Skin of body (tissue), 3 donors: ENCODE data around the gene KCNJ13. TPM values are rescaled to one million over a fixed set of nuclear protein-coding genes. Genes with fewer than 3 reads are reported as not detected.
A peak's percentile ranks its signal among the peaks of the same experiment; 100 is the strongest.
"Not testable (repeated sequence)": the region's sequence is repeated elsewhere in the genome, so short reads cannot be mapped to it uniquely, and the experiment has no call there.

ENCODE experiments used
- DNase-seq: peaks from one replicate; lab custom pipeline; 2025; lab: John Stamatoyannopoulos, UW
- small RNA-seq: library from RNA; depleted of rRNA; stranded (forward); fragments of <200 nt; gene quantifications from one replicate; pipeline ENCODE3, GENCODE V24; 2014; ENCODE audit warnings: low replicate concordance
- total RNA-seq: library from RNA; depleted of rRNA; stranded (reverse); fragments of >200 nt; gene quantifications from one replicate; pipeline ENCODE4 v1.2.3, GENCODE V29; 2014

Gene KCNJ13
- total RNA-seq, 1 donor from 2014 or later: 0.79 TPM

DNA sequence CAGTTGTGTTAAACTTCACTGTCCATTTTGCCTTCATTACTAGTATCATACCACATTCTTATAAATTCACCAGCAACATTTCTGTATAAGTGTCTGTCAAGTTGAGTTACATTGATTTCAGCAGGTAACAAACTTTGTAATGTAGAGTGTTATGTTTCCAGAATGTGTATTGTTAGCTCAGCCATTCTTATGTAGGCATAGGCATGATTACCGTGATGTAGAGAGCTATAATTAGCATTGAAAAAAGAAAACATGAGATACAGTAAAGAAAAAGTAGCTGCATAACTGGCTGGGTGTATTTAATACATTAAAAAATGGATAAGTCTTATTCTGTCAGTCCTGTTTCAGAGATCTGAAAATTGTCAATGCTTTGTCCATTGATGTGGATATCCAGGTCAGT lies 8.5 kb downstream of the KCNJ13 start:
- no peak for DNase-seq

- no peak for DNase-seq
Observed at GRCh38 chr2:232761301-232761907, 15.0 kb downstream of the KCNJ13 start.

- DNase-seq: no peak
Observed at GRCh38 chr2:232757905-232758304, 18.5 kb downstream of the KCNJ13 start.

DNA sequence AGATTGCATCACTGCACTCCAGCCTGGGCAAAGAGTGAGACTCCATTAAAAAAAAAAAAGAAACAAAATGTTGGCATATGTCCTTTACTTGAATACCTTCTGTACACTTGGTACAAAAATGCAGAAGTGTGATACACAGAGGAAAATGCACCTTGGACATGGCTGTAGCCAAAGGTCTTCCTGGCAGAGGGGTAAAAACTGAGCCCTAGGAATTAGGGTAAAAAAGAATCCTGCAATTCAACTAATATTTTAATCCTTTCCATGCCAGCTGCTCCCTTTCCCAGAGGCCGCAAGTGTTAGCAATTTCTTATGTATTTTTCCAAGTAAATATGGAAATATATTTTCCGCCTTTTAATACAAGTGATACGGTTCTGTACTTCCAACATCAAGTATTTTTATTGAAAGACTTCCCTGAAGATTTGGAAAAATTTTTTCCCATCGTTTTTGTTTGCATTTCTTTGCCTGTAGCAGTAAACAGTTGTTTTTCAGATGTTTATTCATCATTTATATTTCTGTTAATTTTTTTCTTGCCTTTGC lies 26.2 kb downstream of the KCNJ13 start:
- no peak for DNase-seq

GRCh38 chr2:232749331-232749730 lies 27.0 kb downstream of the KCNJ13 start:
- no peak for DNase-seq

GRCh38 chr2:232748038-232748437 lies 28.3 kb downstream of the KCNJ13 start:
- no peak for DNase-seq

GRCh38 chr2:232744963-232745362 lies 31.4 kb downstream of the KCNJ13 start:
- no peak for DNase-seq

DNA sequence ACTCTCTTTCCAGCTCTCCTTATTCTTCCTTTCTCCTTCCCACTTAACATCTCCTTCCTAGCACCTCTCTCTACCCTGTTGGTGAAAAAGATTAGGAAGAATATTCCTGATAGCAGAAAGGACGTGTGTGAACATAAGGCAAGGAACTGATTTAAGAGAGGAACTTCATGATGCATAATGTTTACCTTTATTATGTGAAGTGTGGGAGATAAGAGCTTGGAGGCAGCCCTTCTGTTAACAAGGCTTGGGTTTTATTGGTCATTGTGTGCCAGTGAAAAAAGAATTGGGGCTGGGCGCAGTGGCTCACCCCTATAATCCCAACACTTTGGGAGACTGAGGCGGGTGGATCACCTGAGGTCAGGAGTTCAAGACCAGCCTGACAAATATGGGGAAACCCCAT lies 34.4 kb downstream of the KCNJ13 start:
- no peak for DNase-seq

GRCh38 chr2:232741294-232741693 lies 35.1 kb downstream of the KCNJ13 start:
- DNase-seq: no peak

DNA sequence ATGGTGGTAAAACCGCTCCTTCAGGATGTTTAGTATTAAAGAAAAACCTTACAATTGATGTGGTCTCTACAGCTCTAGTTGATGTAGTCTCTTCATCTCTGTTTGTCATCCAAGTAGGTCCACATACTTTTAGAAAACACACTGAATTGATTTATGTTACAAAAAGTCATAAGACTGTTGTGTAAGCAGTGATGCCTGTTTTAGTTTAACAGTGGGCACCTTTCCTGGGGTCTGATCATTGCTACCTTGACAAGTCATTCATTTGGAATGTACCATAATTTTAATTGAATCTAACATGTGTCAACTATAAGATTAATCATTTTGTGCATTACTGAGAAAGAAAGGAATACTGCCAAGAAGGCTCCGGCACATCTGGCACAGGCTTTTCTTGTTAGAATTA lies 44.9 kb downstream of the KCNJ13 start:
- peak; percentile 7 for DNase-seq

DNA sequence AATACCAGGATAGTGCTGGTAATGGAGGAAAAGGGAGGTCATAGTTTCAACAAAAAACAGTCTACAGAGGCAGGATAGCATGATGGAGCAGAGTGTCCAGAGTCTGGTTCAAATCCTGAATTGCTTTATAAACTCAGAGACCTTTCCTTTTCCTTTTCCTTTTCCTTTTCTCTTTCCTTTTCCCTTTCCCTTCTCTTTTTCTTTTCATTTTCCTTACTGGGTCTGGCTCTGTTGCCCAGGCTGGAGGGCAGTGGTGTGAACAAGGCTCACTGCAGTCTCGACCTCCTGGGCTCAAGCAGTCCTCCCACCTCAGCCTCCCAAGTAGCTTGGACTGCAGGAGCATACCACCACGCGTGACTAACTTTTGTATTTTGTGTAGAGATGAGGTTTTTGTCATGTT lies 47.6 kb downstream of the KCNJ13 start:
- DNase-seq: no peak

GRCh38 chr2:232723027-232723426 lies 53.3 kb downstream of the KCNJ13 start:
- no peak for DNase-seq

DNA sequence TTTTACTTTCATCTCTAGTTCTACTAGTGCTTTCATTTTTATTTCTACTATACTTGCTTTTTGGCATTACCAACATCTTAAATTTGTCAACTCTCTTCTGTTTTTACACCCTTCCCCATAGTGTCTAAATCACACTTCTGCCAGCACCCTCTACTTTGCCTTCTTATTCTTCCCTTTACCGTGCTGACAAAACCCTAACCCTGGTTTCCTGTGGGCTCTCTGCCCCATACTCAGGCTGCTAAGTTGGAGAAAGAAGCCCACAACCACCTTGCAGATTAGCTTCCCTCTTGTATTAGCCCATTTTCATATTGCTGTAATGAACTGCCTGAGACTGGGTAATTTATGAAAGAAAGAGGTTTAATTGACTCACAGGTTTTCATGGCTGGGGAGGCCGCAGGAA lies 54.5 kb downstream of the KCNJ13 start:
- DNase-seq: no peak

GRCh38 chr2:232721261-232721660 lies 55.1 kb downstream of the KCNJ13 start:
- no peak for DNase-seq

GRCh38 chr2:232720056-232720455 lies 56.3 kb downstream of the KCNJ13 start:
- DNase-seq: not testable (repeated sequence)

Small RNA genes lying within 50 kb of the gene (small RNA-seq; reads per million reads assigned to genes)
- not detected for gene RNU6-107P

Other genes starting within 250 kb of the KCNJ13 start
- gene CHRNG, start 236.9 kb downstream of the KCNJ13 start, total RNA-seq: 1.6 TPM
- gene TIGD1, start 226.0 kb downstream of the KCNJ13 start, total RNA-seq: 5.1 TPM
- gene EIF4E2, start 225.9 kb downstream of the KCNJ13 start, total RNA-seq: 50.6 TPM
- gene EFHD1, start 143.0 kb downstream of the KCNJ13 start, total RNA-seq: 2.7 TPM
- gene GIGYF2, start 79.2 kb downstream of the KCNJ13 start, total RNA-seq: 95.5 TPM
- 0.30 TPM for gene SNORC, start 93.7 kb upstream of the KCNJ13 start, total RNA-seq
- gene NGEF, start 236.7 kb upstream of the KCNJ13 start, total RNA-seq: 3.9 TPM